Measurements from ENCODE around the gene DAAM1.
A peak's percentile ranks its signal among the peaks of the same experiment; 100 is the strongest.

The DAAM1 gene

DNA sequence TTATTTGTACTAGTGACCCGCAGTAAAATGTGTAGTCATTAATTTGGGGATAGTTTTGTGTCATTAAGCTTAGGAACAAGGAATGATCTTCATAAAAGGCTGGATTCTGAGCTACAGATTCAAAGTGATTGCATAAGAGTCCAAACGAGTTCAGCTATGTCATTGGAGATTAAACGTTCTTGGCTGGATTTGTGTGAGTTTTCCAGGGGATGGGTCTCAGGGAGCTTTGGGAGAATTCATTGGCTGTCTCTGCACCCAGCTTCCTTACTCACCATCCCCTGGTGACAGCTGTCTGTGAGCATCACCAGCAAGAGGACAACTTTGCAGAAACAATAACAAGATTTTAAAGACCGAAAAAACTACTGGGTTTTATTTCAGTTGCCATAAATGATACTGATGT, 130.4 kb downstream of the DAAM1 start:
- Mint-ChIP-seq H3K4me3 (no peak overlapping the region), H3K36me3 (ENCODE audit: low read depth) (peaks cover 21% of the 10 kb centered on the region), H3K27ac (peak overlapping the region in 2 of 3 experiments; percentile 73 to 82), H3K4me1 (peaks cover 60% of the 10 kb centered on the region), H3K9me3 (no peaks in the 10 kb centered on the region), H3K27me3 (ENCODE audit: low read depth) (no peaks in the 10 kb centered on the region)
- no peak for TF ChIP-seq CTCF (IDR thresholded peaks at IDR 0.05; ENCODE audit: unreplicated experiment in 3 of 3)

GRCh38 chr14:59320361-59320760, 131.9 kb downstream of the DAAM1 start:
- H3K4me1 Mint-ChIP-seq: peaks cover 53% of the 10 kb centered on the region
- TF ChIP-seq CTCF (IDR thresholded peaks at IDR 0.05; ENCODE audit: unreplicated experiment in 3 of 3): no peak
- no peak overlapping the region for H3K4me3 Mint-ChIP-seq
- H3K9me3 Mint-ChIP-seq: no peaks in the 10 kb centered on the region
- H3K27ac Mint-ChIP-seq: peak overlapping the region in 1 of 3 experiments; percentile 66
- H3K27me3 Mint-ChIP-seq (ENCODE audit: low read depth): no peaks in the 10 kb centered on the region
- H3K36me3 Mint-ChIP-seq (ENCODE audit: low read depth): peaks cover 31% of the 10 kb centered on the region

DNA sequence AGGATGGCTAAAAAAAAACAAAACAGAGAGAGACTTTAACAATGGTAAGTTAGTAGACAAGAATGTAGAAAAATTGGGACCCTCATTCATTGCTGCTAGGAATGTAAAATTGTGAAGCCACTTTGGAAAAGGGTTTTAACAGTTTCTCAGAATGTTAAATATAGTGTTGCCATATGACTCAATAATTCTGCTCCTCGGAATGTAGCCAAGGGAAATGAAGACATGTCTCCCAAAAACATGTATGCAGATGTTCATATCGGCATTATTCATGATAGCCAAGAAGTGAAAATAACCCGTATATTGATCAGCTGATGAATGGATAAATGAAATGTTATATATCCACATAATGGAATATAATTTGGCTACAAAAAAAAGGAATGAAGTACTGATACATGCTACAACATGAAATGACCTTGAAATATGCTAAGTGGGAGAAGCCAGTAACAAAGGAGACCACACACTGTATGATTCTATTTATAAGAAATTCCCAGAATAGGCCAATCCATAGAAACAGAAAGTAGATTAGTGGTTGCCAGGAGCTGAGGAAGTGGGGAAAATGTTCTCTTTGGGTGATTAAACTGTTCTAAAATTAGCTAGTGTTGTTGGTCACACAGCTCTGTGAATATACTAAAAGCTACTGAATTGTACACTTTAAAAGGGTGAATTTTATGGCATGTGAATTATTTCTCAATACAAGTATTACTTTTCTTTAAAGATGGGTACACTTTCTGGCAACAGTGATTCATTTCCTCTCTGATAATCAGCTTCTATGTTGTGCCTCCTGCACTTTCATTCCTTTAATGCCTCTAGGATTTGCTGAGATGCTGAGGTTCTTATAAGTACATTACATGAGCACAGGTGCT, 132.5 kb downstream of the DAAM1 start:
- Mint-ChIP-seq H3K36me3 (ENCODE audit: low read depth) (peaks cover 37% of the 10 kb centered on the region), H3K27ac (peak overlapping the region; percentile 43 to 66 (median 48)), H3K4me3 (no peak overlapping the region), H3K27me3 (ENCODE audit: low read depth) (no peaks in the 10 kb centered on the region), H3K9me3 (no peaks in the 10 kb centered on the region), H3K4me1 (peaks cover 49% of the 10 kb centered on the region)
- no peak for TF ChIP-seq CTCF (IDR thresholded peaks at IDR 0.05; ENCODE audit: unreplicated experiment in 3 of 3)

- Mint-ChIP-seq H3K27me3 (ENCODE audit: low read depth) (no peaks in the 10 kb centered on the region), H3K36me3 (ENCODE audit: low read depth) (peaks cover 43% of the 10 kb centered on the region), H3K9me3 (no peaks in the 10 kb centered on the region), H3K27ac (peak overlapping the region; percentile 5 to 66 (median 48)), H3K4me1 (peaks cover 48% of the 10 kb centered on the region), H3K4me3 (no peak overlapping the region)
- TF ChIP-seq CTCF (IDR thresholded peaks at IDR 0.05; ENCODE audit: unreplicated experiment in 3 of 3): no peak
Measured at GRCh38 chr14:59321626-59321949, 133.1 kb downstream of the DAAM1 start.

DNA sequence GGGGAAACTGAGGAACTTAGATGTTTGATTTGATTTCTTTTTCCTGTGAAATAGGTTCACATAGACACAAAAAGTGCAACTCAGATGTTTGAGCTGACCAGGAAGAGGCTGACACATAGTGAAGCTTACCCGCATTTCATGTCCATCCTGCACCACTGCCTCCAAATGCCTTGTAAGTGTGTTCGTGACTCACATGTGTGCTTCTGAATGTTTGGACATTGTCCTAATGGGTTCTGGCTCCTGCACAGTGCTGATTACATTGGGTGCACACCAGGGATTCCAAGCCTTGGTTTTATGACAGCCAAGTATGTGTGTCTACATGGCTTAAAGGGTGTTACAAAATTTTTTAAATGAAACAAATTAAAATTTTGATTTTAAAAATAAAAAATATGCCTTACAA, 137.4 kb downstream of the DAAM1 start:
- H3K9me3 Mint-ChIP-seq: no peaks in the 10 kb centered on the region
- H3K4me1 Mint-ChIP-seq: peaks cover 23% of the 10 kb centered on the region
- H3K27ac Mint-ChIP-seq: no peak overlapping the region
- H3K4me3 Mint-ChIP-seq: no peak overlapping the region
- H3K27me3 Mint-ChIP-seq (ENCODE audit: low read depth): no peaks in the 10 kb centered on the region
- H3K36me3 Mint-ChIP-seq (ENCODE audit: low read depth): peaks cover 72% of the 10 kb centered on the region
- TF ChIP-seq CTCF (IDR thresholded peaks at IDR 0.05; ENCODE audit: unreplicated experiment in 3 of 3): no peak

DNA sequence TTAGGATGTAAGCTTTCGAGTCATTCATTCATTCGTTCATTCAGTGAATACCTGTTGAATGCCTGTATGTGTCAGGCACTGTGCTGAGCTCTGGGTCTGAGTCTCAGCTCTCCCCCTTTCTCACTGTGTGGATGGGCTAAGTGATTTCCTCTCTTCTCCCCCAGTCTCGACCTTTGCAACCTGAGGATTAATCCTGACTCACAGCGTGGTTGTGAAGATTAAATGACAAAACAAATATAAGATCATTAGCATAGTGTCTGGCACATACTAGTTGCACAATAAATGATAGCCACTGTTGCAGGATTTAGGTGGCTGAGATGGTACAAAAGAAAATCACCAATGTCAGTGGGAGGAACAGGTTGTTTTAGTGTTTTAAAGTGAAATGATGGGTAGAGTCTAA, 140.0 kb downstream of the DAAM1 start:
- TF ChIP-seq CTCF (IDR thresholded peaks at IDR 0.05; ENCODE audit: unreplicated experiment in 3 of 3): no peak
- no peaks in the 10 kb centered on the region for H3K9me3 Mint-ChIP-seq
- H3K36me3 Mint-ChIP-seq (ENCODE audit: low read depth): peaks cover 72% of the 10 kb centered on the region
- no peak overlapping the region for H3K4me3 Mint-ChIP-seq
- H3K27ac Mint-ChIP-seq: no peak overlapping the region
- no peaks in the 10 kb centered on the region for H3K27me3 Mint-ChIP-seq (ENCODE audit: low read depth)
- peaks cover 28% of the 10 kb centered on the region for H3K4me1 Mint-ChIP-seq

Data from nephron (organoid).